SHP77 treated with DMSO at 0.1 percent for 48 hours (cell line): ENCODE data around the gene KLRF2.
"Not testable (repeated sequence)": the region's sequence is repeated elsewhere in the genome, so short reads cannot be mapped to it uniquely, and the experiment has no call there.

Source experiments
- DNase-seq: peaks from one replicate; lab custom pipeline; 2025; lab: John Stamatoyannopoulos, UW

The KLRF2 gene, protein sequence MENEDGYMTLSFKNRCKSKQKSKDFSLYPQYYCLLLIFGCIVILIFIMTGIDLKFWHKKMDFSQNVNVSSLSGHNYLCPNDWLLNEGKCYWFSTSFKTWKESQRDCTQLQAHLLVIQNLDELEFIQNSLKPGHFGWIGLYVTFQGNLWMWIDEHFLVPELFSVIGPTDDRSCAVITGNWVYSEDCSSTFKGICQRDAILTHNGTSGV

GRCh38 chr12:9881246-9881645 lies at the start of gene KLRF2:
Gene KLRF2 (plus strand): TSS chr12:9881489. CDS start chr12:9881596, 107 bp downstream.
- DNase-seq: no peak

DNA sequence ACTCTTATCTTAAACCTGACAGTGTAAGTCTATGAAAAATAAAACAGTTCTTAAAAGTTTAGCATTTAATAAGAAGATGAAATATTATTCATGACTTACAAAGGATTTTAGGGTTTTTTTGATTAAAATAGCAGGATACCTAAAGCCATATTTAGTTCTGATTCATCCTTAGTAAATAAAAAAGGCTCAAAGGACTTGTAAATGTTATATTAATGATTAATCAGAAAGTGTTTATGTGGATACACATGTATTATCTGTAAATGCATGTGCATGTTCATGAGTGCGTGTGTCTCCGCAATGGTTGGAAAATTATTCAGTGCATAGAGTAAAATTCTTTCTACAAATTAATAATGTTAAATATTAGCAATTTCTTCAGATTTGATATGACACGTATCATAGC lies 49.6 kb upstream of the KLRF2 start:
- DNase-seq: no peak

DNA sequence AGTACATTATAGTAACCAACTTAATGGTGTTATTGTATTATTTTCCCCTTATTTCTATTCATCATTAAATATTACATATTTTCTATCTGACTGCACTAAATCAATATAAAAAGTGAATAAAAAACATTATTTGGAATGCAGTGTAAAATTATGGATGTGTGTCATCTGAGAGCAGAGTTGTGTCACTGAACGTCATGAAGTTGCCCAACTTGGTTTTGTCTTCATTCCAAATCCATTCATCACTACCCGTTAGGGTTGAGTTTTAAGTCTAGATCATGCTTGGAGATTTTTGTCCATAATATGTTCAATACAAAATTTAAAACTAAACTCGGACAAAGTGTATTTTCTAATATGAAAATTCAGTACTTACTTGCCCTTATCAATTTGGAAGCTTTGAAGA lies 37.9 kb upstream of the KLRF2 start:
- no peak for DNase-seq

DNA sequence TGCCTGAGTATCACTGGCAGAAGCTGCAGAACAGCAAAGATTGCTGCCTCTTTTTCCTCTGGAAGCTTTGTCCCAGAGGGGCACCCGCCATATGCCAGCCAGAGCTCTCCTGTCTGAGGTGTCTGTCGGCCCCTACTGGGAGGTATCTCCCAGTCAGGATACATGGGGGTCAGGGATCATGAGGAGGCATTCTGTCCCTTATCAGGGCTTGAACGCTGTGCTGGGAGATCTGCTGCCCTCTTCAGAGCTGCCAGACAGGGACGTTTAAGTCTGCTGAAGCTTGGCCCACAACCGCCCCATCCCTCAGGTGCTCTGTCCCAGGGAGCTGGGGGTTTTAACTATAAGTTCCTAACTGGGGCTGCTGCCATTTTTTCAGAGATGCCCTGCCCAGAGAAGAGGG lies 32.4 kb upstream of the KLRF2 start:
- DNase-seq: no peak

DNA sequence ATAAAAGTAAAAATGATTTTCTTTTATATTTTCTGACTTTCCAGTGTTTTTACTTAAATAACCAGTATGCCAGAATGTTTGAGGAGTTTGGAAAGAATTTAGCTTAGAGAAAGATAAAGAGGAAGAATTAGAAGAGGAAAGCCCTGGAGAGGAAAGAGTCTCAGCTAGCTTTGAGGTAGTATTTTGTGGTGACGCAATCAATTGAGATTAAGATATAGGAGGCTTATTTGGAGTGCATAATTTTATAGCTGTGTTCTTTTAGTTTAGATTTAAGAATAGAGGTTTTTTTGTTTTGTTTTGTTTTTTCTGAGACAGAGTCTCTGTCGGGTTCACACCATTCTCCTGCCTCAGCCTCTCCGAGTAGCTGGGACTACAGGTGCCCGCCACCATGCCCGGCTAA lies 30.2 kb upstream of the KLRF2 start:
- no peak for DNase-seq

DNA sequence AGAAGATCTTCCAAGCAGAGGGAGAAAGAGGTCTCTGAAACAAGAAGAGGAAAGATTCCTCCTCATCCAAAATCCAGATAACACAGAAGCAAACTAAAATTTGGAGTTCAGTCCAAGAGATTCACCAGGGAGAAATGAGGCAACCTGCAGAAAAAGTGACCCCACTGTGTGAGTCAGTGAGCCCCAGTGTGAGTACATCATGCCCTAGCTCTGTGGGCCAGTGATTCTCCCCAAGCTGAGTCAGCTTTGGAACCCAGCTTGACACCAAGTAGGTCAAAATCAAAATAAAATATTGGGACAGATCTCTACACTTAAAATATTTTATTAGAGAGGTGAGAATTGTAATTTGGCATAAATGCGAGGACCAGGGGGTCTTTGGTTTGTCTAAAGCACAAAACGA lies 29.4 kb upstream of the KLRF2 start:
- no peak for DNase-seq

DNA sequence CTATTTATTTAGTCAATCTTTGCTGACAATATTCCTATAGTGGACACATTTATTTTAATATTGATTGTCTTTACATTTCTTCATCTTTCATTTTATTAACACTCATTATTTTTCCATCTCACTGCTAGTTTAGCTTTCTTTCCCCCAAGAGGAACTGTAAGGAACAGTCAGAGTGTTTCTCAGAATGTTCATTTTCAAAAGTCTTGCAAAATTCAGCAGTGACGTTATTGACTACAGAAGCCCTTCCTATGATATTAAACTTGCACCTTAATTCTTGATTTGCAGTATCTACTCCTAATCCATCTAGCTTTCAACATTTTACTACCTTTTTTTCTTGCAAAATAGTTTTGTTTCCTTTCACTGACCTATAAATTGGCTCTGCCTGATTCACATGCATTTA lies 25.1 kb upstream of the KLRF2 start:
- no peak for DNase-seq

GRCh38 chr12:9856894-9857293 lies 24.4 kb upstream of the KLRF2 start:
- no peak for DNase-seq

- DNase-seq: no peak
Measured at GRCh38 chr12:9858135-9858534, 23.2 kb upstream of the KLRF2 start.

GRCh38 chr12:9864913-9865675 lies 16.2 kb upstream of the KLRF2 start:
- DNase-seq: no peak

DNA sequence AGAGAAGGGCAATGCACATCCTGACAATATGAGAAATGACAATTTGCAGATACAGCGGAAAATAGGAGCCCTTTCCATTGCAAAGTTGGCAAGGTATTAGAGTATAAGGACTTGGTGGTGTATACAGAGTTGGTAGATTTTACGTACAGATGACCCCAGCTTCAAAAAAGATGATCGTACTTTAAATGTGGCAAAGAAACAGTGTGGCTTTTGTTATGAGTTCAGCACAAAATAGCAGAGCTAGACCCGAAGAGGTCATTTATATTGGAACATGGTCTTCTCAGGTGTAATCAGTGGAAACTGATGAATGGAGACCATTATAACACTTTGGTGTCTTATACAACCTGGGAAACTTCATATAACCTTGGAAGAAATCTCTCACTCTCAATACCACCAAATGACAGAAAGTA lies 14.4 kb upstream of the KLRF2 start:
- DNase-seq: no peak

- DNase-seq: no peak
Measured at GRCh38 chr12:9867531-9867930, 13.8 kb upstream of the KLRF2 start.

GRCh38 chr12:9868311-9868801 lies 12.9 kb upstream of the KLRF2 start:
- no peak for DNase-seq

DNA sequence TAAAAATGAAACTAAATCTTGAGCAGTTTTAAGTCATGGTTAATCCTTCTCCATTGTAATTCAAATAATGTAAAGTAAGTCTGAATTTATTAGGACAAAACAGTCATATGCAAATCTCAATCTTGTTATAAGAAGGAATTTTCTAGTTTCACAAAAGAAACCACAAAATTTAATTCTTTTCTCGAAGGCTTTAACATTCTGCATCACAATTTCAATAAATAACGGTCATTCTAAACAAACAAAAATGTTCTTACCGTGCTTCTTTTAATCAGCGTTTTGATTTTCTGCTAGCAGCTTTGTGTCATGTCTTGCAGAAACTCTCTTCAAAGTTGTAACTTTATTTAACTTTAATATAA lies 12.4 kb upstream of the KLRF2 start:
- no peak for DNase-seq

DNA sequence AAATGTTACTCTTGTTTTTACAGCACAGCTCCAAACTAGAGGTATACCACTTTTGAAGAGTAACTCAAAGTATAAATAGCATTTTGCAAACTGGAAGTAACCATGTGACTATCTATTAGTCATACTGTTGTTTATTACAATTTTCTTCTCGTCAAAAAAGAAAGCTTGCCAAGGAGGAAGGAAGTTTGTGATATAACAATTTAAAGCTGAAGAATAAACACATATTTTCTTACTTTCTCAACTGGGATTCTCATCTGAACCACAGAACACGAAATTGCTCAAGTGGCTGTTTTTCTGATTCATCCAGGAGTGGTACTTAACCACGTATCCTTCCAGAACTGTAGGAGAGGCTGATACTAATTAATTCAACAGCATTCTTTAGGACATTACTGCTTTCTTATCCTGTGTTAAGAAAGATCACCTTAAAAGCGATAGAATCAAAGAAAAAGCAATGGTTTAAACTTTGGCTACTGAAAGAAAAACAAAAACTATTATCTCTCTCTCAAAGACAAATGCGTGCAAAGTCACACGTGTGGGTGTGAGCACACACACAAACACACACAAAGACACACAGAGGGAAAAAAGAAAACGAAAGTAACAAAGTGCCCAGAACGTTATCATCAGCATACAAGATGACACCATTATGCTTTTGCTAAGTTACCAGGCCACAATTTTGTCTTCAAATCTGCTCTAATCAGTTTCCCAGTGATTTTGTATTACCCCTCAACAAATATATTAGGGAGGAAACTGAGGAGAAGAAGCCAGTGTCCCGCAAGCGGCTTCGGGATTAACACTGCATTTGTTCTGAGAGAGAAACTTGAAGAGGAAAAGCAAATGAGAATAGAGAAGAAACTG lies 11.8 kb upstream of the KLRF2 start, which contains the start of gene CLEC2B:
Gene CLEC2B, minus strand, starts transcription at position 48 of the 855 bp plus-strand sequence.
- no peak for DNase-seq

DNA sequence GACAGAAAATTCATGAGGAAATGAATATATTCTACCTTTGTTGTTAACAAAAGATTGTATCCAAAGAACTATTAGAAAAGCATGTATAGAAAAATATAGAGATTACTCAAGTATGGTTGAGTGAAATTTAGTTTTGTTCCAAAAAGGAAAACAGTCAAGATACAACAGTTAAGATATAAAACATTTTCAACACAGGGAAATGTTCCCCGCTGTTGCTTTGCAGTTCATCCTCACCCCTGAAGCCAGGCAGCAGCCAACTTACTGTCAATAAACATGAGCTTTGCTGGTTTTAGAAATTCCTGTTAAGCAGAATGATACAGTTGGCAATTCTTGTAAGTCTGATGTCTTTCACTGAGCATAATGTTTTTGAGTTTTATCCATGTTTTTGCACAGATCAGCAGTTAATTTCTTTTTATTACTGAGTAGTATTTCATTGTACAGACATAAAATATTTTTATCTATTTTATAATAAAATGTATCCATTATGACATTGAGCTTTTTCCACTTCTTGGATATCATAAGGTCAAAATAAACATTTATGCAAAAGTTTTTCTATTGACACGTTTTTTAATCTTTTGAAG lies 10.9 kb upstream of the KLRF2 start:
- DNase-seq: no peak

- DNase-seq: no peak
Measured at GRCh38 chr12:9872162-9872561, 9.1 kb upstream of the KLRF2 start.

- DNase-seq: no peak
Measured at GRCh38 chr12:9872742-9873141, 8.5 kb upstream of the KLRF2 start.

- DNase-seq: not testable (repeated sequence)
Measured at GRCh38 chr12:9876120-9876519, 5.2 kb upstream of the KLRF2 start.

- no peak for DNase-seq
Measured at GRCh38 chr12:9880532-9881078, 684 bp upstream of the KLRF2 start.

- no peak for DNase-seq
Measured at GRCh38 chr12:9881988-9882387, 699 bp downstream of the KLRF2 start.

DNA sequence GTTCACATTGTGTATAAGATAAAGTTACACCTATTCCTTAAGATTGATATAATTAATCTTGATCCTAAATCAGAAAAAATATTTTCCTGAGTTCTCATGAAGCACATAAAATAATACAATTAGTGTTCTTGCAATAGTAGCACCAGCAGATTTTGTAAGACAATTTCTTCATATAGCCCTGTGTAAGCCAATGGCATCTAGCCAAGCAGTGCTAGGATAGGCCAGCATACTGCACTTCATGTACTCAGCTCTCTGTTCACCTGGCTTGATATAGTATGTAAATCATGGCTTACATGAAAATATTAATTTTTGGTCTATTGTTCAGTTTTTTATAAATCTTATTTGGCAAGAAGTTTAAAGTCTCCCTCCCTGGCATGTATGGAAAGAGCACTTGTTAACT lies 1.9 kb downstream of the KLRF2 start:
- no peak for DNase-seq
